ENCODE measurements around the gene LGI4.

Gene LGI4

DNA sequence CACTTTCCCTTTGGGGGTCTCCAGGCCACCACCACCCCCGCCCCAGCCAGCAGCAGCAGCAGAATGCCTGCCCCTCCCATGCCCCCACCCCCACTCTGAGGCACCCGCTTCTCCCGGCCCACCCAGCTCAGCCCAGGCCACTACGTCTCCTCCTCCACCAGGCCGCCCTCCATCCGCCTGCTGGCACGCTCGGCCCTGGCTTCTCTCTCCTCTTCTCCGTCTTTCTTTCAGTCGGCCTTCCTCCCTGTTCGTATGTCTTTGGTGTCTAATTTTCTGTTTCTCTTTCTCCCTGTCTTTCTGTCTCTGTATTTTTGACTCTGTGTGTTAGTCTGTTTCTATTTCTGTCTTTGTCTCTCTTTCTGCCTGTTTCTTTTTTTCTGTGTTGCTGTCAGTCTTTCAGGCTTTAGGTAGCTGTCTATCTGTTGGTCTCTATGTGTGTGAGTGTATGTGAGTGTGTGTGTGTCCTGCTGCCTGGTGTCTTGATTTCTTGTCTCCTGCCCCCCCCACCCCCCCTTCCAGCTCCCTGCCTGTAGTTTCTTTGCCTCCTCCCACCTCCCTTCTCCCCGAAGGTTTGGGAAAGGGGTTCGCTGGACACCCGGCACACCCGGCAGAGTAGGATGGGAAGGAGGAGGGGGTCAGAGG, at the start of gene LGI4:
LGI4 (minus strand) TSS at position 459 of the 642 bp plus-strand sequence; CDS start at position 80, 379 bp downstream.
- DNase-seq, result no peak

DNA sequence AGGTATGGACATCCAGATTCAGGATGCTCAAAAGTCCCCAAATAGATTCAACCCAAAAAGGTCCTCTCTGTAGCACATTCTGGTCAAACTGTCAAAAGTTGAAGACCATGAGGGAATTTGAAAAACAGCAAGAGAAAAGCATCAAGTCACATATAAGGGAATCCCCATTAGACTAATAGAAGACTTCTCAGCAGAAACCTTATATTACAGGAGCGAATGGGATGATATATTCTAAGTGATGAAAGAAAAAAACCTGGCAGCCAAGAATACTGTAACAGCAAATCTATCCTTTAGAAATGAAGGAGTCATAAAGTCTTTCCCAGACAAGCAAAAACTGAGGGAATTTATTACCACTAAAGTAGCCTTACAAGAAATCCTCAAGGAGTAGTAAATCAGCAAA, 49.4 kb upstream of the LGI4 start:
- DNase-seq, result no peak

DNA sequence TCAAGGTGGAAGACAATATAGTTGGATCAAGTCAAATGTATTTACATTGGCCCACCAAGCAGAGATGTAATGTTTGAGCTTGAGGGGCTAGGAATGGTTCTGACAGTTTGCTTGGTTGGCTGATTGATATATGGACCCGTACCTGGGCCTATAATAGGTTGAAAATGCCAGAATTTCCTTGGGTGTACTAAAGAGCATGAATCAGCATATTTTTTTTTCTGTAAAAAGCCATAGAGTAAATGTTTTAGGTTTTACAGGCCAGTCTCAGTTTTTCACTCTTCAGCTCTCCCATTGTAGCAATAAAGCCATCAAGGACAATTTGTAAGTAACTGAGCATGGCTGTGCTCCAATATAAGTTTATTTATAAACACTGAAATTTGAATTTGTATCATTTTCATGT, 46.5 kb upstream of the LGI4 start:
- DNase-seq, result no peak

DNA sequence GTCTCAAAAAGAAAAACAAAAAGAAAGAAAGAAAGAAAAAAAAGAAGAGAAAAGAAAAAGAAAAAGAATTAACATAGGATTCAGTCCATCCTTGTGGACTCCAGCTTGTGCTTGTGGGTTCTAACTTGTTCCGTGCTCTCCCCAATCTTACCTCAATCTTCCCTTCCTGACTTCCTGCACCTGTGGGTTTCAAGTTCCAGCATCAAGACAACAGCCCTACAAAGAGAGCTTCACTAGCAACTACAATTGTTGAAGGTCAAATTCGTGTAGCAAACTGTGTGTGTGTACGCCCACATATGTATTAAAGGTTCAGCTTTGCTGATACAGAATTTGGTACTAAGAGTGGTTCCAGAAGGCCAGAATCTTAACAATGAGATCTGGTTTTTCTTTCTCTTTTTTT, 45.0 kb upstream of the LGI4 start:
- no peak for DNase-seq

DNA sequence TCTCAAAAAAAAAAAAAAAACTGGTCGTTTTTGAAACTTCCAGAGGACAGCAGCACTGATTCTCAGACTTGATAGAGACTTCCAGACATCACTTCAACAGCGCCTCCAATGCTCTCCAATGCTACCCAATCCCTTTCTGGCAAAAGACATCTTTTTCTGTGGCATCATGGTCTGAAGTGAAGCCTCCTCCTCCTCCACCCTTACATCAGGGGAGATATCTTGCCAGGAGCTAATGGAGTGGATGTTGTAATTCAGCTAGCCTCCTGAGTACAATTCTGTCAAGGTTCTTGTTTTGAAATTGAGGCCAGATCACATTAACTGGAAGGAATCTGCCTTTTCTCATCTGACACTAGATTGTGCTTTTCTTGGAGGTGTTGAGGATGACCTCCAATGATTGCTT, 43.8 kb upstream of the LGI4 start:
- no peak for DNase-seq

DNA sequence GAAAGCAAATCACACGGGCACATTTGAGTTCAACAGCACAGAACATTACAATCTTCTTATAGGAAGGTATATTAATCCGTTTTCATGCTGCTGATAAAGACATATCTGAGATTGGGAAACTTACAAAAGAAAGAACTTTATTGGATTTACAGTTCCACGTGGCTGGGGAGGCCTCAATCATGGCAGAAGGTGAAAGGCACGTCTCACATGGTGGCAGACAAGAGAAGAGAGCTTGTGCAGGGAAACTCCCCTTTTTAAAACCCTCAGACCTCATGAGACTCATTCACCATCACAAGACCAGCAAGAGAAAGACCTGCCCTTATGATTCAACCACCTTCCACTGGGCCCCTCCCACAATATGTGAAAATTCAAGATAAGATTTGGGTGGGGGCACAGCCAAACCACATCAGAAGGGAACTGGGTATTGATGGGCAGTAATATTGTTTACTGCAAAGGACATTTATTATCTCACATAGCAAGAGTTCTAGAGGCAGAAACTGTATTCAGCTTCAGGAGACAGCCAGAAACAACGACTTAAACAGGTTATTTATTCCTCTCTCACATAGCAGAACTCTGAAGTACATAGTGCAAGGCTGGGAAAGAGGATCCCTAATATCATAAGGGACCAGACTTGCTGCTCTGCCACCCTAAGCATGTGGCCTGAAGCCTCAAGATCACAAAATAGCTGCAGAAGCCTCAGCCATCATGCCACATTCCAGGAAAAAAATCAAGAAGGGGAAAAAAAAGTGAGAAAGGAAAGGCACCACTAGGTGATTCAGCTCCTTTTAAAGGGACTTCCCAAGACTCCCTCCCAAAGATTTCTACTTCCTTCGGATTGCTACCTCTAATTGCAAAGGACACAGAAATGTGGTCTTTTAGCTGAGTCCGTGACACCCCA, 42.8 kb upstream of the LGI4 start:
- DNase-seq, result no peak

DNA sequence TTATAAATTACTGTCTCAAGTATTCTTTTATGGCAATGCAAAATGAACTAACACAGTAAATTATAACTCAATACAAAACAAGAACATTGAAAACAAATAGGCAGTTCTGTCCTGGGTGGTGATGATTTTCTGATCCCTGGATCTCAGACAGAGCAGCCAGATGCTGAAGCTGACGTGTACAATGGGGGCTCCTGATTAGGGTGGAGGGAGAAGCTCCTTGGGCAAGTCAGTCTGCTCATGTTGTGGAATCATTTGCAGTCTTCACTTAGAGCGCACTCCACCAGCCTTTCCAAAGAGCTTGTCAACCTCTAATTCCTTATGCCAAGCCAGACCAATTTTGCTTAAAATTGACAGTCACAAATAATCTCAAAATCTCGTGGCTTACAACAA, 41.3 kb upstream of the LGI4 start:
- DNase-seq, result no peak

DNA sequence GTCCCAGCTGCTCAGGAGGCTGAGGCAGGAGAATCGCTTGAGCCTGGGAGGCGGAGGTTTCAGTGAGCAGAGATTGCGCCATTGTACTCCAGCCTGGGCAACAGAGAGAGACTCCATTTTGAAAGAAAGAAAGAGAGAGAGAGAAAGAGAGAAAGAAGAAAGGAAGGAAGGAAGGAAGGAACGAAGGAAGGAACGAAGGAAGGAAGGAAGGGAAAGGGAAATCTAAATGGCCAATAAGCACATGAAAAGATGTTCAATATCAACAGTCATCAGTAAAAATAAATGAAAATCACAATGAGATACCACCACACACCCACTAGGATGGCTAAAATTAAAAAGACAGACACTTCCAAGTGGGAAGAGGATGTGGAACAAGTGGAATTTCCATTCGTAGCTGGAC, 39.4 kb upstream of the LGI4 start:
- no peak for DNase-seq

DNA sequence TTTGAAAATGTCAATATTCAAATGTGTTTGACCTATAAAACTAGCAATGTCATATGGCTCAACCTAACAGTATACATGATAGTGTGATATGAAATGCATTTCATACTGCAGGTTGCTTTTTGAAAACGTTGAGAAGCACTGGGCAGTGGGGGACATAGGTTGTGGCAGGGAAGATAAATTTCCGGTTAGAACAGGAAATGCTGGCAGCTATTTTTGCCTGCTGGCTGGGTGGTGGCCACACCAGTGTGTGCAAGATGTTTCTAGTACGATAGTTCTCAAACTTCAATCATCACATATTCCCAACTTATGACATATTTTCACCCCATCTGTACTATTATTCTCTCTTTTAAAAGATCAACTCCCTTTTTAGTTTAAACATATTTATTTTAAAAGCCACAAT, 36.9 kb upstream of the LGI4 start:
- DNase-seq, result no peak

DNA sequence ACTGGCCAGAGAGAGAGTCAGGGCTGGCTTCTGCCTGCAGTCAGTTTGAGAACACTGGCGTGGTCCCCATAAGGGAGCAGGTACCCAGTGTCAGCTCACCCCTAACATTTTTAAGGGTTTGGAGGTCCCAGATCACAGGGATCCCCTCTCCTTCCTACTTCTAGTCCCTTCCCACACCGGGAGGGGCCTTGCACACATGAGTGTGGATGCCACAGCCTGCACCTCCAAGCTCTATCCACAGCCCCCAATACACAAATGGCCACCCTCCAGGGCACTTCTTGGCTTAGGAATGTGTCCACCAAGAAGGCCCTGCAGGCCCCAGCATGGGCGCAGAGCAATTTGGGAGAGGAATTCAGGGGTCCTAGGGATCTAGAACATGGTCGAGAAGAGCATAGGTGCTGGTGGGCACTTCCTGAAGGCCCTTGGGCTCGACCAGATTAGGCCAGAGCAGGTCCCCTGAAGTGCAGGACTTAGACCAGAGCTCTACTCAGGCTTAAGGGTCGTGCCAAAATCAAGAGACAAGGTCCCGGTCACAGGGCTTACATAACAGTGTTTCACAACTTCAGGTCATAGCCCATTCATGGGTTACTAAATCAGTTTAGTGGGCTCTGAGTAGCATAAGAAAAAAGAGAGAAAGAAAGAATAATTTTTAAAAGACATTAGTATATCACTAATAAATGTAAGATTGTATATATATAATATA, 35.7 kb upstream of the LGI4 start:
- DNase-seq, result no peak

DNA sequence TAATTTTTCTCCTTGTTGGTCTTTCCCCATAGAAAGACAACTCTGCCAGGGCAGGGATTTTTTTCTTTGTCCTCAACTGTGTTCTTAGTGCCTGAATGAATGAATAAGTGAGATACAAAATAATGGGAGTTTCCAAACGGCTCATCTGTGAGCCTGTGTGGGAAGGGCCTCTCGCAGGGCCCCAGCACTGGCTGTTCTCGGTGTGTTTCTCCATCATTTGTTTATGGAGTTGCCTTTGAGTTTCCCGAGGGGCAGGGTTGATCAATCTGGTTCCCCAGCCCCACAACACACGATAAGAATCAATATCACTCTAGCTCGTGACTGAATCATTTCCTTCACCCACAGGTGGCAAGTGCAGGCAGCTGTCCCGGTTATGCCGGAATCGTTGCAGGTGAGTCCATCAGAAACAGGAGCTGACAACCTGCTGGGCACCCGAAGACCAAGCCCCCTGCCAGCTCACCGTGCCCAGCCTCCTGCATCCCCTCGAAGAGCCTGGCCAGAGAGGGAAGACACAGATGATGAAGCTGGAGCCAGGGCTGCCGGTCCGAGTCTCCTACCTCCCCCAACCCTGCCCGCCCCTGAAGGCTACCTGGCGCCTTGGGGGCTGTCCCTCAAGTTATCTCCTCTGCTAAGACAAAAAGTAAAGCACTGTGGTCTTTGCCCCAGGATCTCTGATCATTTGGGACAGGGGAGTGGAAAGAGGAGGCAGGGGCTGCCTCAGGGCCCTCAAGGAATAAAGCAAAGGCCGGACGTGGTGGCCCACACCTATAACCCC, 34.5 kb upstream of the LGI4 start:
- DNase-seq, result no peak

DNA sequence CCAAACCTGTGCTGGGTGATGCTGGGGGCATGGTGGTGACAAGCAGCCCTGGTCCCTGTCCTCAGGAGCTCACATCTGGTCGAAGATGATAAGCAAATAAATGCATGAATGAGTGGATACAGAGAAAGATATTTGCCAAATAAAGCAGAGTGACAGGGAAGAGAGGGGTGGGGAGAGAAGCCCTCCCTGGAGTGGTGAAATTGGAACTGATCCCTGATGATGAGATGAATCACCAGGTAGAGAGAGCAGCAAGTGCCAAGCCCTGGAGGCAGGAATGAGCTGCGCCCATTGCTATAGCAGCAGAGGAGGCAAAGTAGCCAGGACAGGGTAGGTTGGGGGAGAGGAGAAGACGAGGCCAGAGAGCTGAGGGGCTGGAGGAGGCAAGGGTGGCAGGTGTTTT, 33.3 kb upstream of the LGI4 start:
- peak; percentile 72 for DNase-seq

DNA sequence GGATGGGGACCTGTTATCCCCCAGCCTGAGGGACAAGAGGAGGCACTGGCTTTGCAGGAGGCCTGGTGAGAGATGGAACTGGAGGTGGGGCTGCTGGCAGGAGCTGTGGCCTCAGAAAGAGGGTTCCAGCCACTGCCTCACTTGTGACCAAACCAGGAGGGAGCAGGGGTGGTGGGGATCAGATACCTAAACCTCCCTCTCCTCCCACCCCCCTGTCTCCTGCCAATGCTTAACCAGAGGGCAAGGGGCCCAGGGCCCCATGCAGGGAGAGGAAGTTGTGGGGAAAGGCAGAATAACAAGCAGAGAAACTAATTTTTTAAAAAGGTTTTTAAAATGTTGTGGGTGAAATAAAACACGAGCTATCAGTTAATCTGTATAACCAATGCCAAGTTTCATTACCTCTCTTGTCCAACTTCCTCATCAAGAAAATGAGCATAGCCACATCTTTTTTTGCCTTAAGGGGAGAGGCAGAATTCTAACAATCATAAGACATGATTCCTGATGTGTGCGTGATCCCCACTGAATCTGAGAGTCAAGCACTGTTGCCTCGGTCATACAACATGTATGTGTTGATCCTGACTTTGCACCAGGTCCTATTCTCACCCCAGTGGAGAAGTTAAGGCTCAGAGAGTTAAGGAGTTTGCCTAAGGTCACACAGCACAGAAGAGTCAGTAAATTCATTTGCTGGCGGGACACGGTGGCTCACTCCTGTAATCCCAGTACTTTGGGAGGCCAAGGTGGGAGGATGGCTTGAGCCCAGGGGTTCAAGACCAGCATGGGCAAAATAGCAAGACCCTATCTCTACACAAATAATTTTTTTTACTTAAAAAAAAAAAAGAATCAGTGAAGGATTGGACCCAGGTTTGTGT, 32.6 kb upstream of the LGI4 start:
- no peak for DNase-seq

DNA sequence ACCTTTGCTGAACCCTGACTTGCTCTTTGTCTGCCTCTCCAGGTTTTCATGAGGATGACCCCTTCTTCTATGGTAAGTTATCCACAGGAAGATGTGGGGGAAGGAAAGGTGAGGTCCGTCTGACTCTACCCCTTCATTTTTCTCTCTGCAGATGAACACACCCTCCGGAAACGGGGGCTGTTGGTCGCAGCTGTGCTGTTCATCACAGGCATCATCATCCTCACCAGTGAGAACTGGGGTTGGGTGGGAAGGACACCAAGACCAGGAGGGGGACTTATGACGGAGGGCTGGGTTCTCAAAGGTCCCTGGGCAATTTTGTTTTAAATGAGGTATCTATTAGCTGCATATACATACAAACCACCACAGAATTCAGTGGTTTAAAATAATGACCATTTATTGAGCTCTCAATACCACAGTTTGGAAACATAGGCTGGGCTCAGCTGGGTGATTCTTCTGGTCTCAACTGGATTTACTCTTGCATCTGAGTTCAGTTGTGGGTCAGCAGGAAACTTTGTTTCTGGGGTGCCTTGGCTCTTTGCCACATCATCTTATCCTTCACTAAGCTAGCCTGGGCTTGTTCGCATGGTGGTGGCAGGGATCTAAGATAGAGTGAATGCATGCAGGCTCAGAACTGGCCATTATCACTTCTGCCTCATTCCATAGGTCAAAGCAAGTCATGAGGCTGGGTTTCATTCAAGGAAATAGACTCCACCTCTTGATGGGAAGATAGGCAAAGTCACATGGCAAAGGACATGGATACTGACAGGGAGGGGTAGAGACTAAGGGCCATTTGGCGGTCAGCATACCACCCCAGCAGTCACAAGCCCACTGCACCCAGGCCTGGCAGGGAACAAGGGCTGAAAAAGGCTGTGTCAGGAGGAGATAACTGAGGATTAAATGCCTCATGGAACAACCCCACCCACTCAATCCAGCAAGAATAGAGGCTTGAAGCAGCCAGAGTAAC, 31.5 kb upstream of the LGI4 start:
- DNase-seq, result no peak

DNA sequence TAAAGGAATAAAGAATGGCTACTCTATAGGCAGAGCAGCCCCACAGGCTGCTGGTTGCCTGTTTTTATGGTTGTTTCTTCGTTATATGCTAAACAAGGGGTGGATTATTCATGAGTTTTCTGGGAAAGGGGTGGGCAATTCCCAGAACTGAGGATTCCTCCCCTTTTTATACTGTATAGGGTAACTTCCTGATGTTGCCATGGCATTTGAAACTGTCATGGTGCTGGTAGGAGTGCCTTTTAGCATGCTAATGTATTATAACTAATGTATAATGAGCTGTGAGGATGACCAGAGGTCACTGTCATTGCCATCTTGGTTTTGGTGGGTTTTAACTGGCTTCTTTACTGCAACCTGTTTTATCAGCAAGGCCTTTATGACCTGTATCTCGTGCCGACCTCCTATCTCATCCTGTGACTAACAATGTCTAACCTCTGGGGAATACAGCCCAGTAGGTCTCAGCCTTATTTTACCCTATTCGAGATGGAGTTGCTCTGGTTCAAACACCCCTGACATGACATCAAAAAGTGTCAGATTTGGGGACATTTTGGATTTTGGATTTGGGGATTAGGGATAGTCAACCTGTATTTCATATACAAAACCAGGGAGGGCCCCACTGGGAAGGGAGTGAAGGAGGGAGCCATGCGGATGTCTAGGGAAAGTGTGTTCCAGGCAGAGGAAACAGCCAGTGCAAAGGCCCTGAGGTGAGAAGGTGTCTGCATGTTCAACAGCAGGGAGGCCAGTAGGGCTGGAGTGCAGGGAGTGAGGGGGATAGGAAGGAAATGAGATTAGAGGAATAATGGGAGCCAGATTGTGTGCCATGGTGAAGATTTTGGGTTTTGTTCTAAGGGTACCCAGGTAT, 30.6 kb upstream of the LGI4 start:
- no peak for DNase-seq

DNA sequence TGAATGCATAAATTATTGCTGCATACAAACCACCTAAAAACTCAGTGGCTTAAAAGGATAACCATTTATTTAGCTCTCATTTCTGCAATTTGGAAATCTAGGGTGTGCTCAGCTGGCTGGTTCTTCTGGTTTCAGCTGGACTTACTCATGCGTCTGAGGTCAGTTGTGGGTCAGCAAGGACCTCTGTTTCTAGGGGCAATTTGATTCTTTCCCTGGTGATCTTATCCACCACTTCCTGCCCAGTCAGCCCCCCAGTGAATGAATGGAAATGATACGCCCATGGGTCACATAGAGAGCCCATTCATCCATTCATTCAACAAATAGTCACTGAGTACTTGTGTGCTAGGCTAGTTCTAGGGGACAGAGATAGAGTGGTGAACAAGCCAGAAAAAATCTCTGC, 29.6 kb upstream of the LGI4 start:
- peak; percentile 74 for DNase-seq

DNA sequence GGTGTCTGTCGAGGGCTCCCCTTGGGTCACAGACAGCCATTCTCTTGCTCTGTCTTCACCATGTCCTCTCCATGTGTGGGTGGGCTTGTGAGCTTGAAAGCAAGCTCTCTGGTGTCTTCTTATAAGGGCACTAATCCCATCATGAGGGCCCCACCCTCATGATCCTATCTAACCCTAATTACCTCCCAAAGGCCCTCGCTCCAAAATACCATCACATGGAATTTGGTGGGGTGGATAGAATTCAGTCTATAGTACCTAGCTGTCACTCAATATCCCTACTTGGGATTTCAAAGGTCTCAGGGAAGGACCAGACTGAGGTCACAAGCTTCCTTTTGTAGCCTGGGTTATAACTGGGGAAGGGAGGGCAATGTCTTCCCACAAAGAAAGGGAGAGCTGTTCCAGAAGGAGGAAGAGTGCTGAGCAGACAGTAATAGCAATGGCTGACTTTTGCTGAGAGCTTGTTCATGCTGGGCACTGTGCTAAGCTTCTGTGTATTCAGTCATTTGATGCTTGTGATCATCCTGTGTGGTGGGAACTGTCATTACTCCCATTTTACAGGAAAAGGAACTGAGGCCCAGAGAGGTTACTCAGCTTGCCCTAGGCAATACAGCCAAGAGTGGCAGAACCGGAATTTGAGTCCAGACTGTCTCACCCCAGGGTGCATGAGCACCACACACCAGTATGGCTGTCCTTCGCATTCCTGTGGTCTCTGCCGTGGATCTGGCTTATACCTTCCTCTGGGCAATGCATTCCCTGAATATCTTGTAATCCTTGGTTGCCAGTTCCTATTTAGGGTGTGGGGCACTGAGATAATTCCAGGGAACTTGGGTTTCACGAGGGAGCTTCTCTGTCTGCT, 27.8 kb upstream of the LGI4 start:
- peak; percentile 94 for DNase-seq

DNA sequence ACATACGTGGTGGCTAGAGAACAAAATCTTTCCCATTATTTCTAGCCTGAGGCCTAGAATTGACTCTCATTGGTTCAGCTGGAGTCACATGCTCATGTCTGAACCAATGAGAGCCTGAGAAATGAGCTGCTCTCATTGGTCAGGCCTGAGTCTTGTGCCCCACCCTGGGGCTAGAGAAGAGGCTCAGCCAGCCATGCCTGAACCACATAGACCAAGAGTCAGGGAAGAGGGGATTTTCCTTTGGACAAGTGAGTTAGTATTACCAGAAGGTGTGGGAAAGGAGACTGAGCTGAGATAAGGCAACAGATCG, 26.5 kb upstream of the LGI4 start:
- no peak for DNase-seq
